GM19468 (cell line): ENCODE measurements around the gene CD58.
"Not testable (repeated sequence)": the region's sequence is repeated elsewhere in the genome, so short reads cannot be mapped to it uniquely, and the experiment has no call there.

Experiments used
- ATAC-seq: cut with Tn5 transposase; IDR thresholded peaks from one replicate; pipeline ENCODE4 v1.9.1; 2021; ENCODE audit warnings: mild to moderate bottlenecking, moderate library complexity, moderate number of reproducible peaks; ENCODE audit not compliant: unreplicated experiment; ENCODE audit errors: extremely low read depth

Gene CD58

DNA sequence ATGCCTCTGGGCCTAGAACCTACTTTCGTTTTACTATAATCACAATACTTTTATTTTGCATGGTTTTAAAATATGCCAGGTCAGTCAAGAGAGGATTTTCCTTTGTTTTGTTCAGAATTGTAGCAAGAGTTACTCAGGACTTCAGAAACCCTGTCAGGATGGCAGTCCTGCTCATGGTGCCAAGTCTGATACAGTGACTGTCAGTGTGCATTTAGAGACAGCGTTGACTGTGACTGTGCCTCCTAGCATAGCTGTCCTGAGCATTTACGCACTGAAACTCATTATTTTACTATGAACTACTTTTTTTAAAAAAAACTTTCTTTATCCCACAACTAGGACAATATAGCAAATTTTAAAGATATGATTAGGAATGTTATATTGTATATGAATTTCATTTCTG is 23.2 kb upstream of the CD58 start:
- not testable (repeated sequence) for ATAC-seq

DNA sequence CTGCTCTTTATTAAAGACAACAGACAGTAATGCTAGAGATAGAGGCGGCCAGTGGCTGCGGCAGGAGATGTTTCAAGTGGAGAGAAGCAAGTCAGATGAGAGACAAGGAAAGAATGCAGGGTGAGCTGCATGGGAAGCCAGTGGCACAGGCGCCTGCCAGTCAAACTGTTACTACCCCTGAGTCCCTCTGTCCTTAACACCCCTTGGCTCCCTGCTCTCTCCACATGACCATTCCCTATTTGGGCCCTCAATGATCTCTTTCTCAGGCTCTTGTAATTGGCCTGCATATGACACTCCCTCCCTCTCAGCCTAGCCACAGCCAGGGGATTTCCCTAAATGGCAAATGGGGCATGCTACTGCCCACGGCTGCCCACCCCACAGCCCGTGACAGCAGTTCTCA is 22.6 kb upstream of the CD58 start:
- not testable (repeated sequence) for ATAC-seq

DNA sequence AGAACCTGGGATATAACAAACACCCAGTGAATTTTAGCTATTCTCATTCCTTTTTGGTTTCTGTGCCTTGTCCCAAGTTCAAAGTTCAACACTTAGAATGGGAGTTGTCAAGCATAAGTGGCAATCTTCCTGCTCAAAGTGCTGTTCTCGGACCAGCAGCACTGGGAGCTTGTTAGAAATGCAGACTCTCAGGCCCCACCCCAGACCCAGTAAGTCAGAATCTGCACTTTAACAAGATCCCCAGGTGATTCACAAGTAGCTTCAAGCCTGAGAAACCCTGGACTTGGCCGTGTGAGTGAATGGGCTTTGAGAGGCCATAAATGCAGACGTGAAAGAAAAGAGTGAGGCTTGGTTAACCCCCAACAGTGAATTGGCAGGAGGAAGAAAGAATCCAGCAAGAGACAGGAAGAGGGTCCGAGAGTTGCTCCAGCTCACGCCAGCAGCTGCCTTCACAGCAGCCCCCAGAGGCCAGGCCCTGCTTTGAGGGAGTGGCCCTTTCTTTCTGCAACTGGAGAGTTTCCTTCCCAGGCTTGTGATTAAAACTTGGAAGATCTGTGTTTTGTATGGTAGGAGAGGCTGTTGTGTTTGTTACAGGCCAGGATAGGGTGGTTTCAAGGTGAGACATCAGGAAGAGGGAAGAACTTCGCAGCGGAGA is 21.3 kb upstream of the CD58 start:
- ATAC-seq = not testable (repeated sequence)

DNA sequence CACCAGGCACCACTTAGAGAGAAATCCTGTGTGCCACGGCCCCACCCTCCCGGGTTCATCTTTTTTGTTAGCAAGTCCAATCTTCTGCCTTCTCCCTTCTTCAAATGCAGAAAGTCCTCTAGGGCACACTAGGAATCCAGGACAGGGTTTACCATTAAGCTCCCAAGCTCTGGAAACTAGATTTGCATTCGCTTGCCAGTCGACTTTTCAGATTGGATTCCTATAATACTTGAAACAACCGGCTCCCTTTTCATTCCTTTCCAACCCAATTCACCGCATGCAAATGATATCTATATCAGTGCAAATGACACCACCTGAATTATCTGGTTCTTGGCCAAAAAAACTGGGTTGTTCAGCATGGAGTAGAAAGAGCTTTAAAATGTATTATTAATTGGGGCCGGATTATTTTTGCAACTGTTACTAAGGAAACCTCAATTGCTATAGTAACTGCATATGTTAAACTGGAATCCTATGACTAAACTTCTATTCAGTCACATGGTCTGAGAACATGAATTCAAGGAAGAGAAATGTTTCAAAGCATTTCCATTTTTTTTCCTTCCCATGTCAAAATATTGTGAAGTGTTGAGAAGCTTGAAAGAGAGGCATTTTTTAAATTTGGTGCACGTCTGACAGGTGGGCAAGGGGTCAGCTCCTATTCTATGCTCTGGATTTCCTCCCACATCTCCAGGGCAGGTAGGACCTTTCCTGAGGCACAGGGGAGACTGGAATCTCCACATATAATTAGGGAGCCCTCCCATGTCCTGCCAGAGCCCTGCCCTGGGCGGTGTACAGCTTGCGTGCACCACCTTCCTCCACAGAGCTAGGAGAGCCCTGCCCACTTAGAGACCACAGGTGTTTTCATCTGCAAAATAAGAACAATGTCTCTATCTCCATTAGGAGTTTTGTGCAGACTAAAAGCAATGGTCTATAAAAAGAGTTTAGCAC is 20.5 kb upstream of the CD58 start:
- not testable (repeated sequence) for ATAC-seq

DNA sequence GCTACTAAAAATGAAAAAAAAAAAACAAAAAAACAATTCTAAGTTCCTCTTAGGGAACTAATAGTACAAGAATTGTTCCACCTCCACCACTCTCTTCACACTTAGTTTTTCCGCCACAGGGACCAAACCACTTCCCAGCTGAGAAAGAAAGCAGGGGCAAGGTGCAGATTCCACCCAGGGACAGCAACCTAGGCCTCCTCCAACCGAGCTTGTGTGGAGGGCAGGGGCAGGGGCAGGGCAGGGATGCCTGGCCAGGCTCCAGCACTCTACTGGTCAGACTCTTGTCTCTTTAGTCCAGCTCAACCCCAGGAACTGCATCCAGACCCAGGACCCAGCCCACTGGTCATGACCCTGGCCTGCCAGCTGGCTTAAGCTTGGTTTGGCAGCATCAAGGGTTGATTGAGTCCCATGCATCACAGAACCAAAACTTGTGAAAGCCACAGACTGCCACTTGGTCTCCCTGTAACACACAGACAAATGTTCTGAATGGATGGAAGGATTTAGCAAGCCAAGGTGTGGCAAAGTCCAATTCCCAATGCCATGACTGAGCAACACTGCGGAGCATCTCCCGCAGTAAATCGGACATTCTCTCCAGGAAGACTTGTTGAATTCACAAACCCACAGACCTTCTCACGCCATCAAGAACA is 19.7 kb upstream of the CD58 start:
- not testable (repeated sequence) for ATAC-seq

GRCh38 chr1:116589101-116589735 is 18.4 kb upstream of the CD58 start:
- ATAC-seq = not testable (repeated sequence)

- no peak for ATAC-seq
These were observed 16.8 kb upstream of the CD58 start for GRCh38 chr1:116587501-116588227.

DNA sequence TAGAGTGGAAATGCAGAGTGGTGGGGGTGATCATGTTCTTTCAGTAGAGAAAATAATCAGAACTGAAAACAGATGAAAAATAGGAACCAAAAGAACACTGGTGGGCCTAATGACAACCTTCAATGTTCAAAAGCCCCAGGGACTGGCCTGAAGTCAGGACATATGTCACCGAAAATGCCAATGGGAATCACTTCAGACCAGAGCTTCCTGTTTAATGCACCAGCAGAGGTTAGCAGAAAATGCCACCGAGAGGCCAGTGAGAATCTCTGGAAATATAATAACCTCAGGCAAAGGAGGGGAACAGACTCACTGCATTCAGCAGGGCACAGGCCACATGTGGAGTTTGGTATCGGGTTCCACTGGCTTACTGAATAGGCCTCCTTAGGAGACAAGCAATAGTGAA is 15.9 kb upstream of the CD58 start:
- ATAC-seq = no peak

GRCh38 chr1:116585886-116586285 is 15.1 kb upstream of the CD58 start:
- ATAC-seq = no peak

GRCh38 chr1:116581323-116581885 is 10.6 kb upstream of the CD58 start:
- no peak for ATAC-seq

DNA sequence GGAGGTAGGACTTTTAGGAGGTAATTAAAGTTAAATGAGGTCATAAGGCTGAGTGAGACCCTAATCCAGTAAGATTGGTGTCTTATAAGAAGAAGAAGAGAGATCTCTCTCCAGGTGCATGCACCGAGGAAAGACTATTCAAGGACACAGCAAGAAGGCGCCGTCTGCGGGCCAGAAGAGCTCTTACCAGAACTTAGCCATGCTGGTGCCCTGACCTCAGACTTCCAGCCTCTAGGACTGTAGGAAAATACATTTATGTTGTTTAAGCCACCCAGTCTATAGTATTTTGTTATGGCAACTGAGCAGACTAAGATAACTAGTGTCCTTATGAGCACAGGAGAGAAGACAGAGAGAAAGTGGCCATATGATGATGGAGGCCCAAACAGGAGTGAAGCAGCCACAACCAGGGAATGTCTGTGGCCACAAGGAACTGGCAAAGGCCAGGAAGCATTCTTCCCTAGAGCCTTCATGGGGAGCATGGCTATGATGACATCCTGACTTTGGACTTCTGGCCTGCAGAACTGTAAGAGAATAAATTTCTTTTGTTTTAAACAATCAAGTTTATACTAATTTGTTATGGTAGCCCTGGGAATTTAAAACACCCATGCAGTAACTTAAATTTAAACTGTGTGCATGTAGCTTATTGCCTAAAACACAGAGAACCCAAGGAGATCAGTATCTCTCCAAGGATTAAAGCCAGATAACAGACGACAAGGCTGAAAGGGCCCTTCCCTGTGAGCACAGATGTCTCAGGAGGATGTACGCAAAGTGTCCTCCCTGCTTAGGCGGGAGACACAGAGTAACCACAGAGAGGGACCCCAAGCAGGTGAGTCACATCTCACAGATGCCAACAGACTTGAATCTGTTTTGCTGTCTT is 9.9 kb upstream of the CD58 start:
- ATAC-seq = no peak

DNA sequence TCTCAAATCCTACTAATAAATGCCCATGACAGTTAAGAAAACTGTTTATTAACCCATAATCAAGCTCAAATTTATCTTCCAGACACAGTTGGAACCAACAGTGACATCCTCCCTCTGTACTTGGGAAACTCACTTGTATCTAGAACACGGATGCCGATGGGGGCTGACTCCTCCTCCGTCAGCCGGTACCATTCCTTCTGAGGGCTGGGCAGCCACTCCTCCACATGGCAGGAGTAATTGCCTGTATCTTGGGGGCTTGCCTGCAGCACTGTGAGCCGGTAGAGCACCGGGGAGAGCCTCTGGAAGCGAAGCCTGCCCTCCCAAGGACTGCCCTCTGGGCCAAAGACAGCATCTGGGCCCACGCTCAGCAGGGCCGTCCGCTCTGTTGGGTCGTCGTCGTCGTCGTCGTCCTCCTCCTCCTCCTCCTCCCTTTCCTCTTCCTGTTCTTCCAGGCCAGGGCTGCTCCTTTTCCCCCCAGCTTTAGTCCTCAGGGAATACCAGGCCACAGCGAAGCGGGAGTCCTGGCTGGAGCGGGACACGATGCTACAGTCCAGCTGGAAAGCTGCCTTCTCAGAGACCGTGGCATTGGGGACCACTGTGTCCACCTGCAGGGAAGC is 8.5 kb upstream of the CD58 start:
- no peak for ATAC-seq

DNA sequence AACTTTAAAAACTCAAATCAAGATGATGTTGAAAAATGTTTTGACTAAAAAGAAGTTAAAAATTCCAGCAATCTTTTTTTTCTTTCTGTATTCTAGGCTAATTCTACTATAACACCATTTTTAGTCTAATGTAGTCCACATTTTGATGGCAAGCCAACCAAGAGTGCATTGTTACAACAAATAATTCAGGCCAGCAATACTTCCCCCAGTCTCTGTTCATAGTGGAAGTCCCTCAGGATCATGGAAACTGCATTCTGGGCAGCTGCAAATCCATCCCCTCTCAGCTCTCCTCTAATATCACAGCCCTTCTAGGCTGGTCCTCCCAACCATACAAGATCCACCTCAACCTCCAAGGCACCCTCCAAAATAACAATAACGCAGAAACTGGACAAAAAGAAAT is 7.8 kb upstream of the CD58 start:
- ATAC-seq = no peak

- no peak for ATAC-seq
These were observed 7.0 kb upstream of the CD58 start for GRCh38 chr1:116577759-116578314.

DNA sequence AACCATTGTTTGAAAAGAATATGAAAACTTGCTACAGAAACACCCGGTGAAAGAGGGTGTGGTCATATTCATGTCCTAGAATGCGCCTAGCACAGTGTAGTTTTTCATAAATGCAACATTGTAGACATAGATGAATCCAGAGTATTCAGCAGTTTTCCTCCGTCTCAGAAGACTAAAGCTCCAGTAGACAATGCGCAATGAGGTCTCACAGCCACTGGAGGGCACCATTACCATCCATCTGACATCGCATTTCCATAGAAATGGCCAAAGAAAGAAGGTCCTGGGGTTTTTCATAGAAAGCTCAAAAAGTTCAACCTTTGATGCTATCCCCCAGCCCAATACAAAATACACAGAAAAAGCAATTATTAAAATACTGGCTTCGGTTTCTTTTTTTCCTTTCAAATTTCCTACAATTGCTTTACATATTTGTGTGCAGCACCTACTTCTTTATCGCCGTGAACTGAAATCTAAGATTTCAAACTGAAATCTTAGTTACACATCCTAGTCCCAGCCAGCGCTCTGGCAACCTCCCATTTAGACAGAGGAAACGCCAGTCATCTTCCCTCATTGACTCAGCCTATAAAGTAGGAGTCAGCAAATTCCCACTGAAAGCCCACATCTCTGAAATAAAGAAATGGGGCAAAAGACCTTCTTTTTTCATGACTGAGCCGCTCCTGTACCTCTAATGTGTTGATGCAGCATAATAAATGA is 3.9 kb upstream of the CD58 start:
- no peak for ATAC-seq

GRCh38 chr1:116573431-116574095 is 2.7 kb upstream of the CD58 start:
- no peak for ATAC-seq
